GM12873 (cell line): Measurements from ENCODE around the gene NDUFB10.

Source experiments
- CTCF ChIP-seq: IDR thresholded peaks from 2 replicates; pipeline ENCODE4 v1.5.1; 2012; ENCODE audit warnings: low read depth, mild to moderate bottlenecking, moderate library complexity, low read length, control low read depth; ENCODE audit not compliant: insufficient read depth; ENCODE audit errors: missing control alignments

Gene NDUFB10

DNA sequence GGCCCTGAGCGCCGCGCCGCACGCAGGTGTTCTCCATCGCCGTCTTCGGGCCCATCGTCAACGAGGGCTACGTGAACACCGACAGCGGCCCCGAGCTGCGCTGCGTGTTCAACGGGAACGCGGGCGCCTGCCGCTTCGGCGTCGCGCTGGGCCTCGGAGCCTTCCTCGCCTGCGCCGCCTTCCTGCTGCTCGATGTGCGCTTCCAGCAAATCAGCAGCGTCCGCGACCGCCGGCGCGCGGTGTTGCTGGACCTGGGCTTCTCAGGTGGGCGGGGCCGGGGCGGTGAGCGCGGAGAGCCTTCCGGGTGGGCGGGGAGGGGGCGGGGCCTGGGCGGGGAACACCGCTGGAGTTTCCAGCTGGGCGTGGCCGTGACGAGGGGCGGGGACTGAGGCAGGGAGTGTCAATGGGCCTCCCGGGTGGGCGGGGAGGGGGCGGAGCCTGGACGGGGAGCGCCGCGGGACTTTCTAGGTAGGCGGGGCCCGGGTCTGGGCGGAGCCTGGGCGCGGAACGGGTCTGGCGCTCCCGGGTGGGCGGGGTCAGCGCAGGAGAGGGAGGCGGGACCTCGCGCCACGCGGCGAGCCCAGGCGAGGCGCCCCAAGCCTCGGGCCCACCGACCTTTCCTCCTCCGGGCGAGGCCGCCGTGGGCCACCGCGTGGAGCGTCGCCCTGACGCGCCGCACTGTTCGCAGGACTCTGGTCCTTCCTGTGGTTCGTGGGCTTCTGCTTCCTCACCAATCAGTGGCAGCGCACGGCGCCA lies 32.8 kb downstream of the NDUFB10 start:
- no peak for TF ChIP-seq CTCF

DNA sequence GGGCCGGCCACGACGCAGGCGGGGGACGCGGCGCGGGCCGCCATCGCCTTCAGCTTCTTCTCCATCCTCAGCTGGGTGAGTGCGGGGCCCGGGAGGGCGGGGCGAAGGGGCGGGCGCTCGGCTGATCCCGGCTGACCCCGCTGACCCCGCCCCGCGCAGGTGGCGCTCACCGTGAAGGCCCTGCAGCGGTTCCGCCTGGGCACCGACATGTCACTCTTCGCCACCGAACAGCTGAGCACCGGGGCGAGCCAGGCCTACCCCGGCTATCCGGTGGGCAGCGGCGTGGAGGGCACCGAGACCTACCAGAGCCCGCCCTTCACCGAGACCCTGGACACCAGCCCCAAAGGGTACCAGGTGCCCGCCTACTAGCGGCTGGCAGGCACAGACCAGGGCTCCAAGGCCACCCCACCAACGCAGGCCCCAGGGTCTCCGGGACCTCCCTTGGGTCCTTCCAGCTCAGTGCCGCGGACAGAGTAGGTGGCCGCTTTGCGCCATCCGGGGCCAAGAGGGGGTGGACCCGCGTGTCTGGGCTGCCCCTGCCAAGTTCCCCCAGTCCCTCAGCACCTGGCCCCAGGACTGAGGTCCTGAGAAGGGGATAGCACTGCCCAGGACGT lies 33.5 kb downstream of the NDUFB10 start:
- TF ChIP-seq CTCF = no peak

DNA sequence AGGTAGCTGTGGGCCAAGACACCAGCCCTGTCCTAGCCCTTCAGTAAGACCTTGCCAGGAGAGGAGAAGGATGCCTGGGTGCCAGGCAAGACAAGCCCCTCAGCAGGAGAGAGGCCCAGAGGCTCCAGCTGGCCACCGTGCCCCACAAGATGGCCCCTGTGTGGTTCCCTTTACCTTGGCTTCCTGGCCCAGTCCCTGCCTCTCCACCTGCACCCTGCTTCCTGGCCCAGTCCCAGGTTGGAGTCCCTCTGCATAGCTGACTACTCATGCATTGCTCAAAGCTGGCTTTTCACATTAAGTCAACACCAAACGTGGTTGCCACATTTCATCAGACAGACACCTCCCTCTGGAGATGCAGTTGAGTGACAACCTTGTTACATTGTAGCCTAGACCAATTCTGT lies 34.4 kb downstream of the NDUFB10 start:
- TF ChIP-seq CTCF = no peak

- TF ChIP-seq CTCF = no peak
Observed at GRCh38 chr16:1997494-1998359, 38.4 kb downstream of the NDUFB10 start.

GRCh38 chr16:1998360-1998835 lies 39.1 kb downstream of the NDUFB10 start:
- no peak for TF ChIP-seq CTCF

DNA sequence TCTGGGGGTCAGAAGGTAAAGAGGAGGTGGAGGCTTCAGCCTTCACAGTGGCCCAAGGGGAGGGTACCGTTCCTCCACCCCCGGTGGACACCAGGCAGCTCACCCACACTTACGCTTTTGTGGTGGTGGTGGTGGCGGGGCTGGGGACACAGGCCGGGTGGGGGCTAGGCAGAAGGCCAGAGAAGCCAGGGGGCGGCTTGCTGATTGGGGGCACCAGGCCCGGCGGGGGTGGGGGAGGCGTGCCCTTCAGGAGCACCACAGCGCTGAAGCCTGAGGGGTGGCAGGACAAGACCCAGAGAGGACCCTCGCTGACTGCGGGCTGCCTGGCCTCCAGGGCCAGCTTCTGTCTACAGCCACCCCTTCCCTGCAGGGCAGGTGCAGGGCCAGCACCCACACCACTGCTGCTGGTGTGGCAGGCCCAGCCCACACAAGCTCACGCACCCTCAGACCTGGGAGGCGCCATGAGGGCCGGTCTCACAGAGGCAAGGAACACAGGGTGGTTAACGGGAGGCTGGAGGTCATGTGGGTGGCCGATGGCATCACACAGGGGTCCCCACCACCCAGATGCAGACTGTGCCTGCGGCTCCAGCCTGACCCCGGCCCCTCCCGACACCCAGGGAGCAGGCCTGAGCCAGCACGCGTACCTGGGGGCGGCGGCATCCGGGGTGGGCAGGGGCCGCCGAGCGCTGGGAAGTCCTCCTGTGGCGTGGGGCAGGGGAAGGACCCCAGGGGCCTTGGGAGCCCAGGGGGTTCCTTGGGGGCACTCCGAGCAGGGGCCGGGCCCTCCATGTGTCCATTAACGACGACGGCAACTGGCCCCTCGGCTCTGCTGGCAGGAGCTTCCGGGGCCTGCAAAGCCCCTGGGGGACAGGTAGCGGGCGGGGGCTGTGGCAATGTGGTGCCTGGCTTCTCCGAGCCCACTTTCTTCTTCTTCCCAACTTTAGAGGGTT lies 39.8 kb downstream of the NDUFB10 start:
- no peak for TF ChIP-seq CTCF
